ENCODE measurements around the gene L3MBTL2.

The L3MBTL2 gene

GRCh38 chr22:41248314-41248713 is 43.2 kb downstream of the L3MBTL2 start:
- Histone ChIP-seq H2AK5ac (ENCODE audit: low read length, severe bottlenecking) (peak overlapping the region; percentile 1), H3K4me1 (ENCODE audit: control insufficient read depth, insufficient read depth, low read depth, low read length) (peaks cover 20% of the 10 kb centered on the region), H4K91ac (ENCODE audit: low read length) (no peak overlapping the region), H3K14ac (ENCODE audit: low read length in 2 of 2) (no peak overlapping the region), H2AFZ (ENCODE audit: low read depth, low read length) (no peak overlapping the region), H4K8ac (ENCODE audit: low read length) (no peak overlapping the region), H3K4ac (ENCODE audit: low read depth in 1 of 2, low read length in 2 of 2) (no peak overlapping the region), H2BK120ac (ENCODE audit: low read depth, low read length) (no peak overlapping the region), H3K4me3 (ENCODE audit: insufficient read depth in 1 of 2, low read depth in 1 of 2, low read length in 2 of 2) (no peak overlapping the region), H3K36me3 (ENCODE audit: control insufficient read depth in 1 of 2, insufficient read depth in 2 of 2, low read depth in 1 of 2, low read length in 2 of 2) (peaks cover 75 to 79% of the 10 kb centered on the region in 2 experiments), H2BK5ac (ENCODE audit: low read depth, low read length, poor library complexity, severe bottlenecking) (no peak overlapping the region), H3K23ac (ENCODE audit: low read length in 2 of 2) (no peak overlapping the region), H3K18ac (ENCODE audit: low read depth in 1 of 2, low read length in 2 of 2) (no peak overlapping the region), H2BK15ac (ENCODE audit: low read depth, poor library complexity, severe bottlenecking) (no peak overlapping the region), H3K9ac (ENCODE audit: low read length) (no peak overlapping the region), H3K27me3 (ENCODE audit: control insufficient read depth in 1 of 2, insufficient read depth in 1 of 2, low read length in 2 of 2) (no peaks in the 10 kb centered on the region), H3K4me2 (ENCODE audit: low read length, poor library complexity, severe bottlenecking) (no peak overlapping the region), H3K9me3 (ENCODE audit: control insufficient read depth, low read length) (no peaks in the 10 kb centered on the region), H3K27ac (ENCODE audit: low read length, poor library complexity, severe bottlenecking) (peak overlapping the region; percentile 63), H2BK12ac (ENCODE audit: low read length in 2 of 2) (no peak overlapping the region), H3K79me1 (replicated peaks; ENCODE audit: low read length, poor library complexity, severe bottlenecking) (peaks cover 29% of the 10 kb centered on the region)
- no peak for DNase-seq
- 98% methylated on average over 15 of the region's 15 CpGs for WGBS

- peaks cover 29% of the 10 kb centered on the region for H3K79me1 ChIP-seq (replicated peaks; ENCODE audit: low read length, poor library complexity, severe bottlenecking)
- H3K4me2 ChIP-seq (ENCODE audit: low read length, poor library complexity, severe bottlenecking): no peak overlapping the region
- WGBS: 98% methylated on average over 10 of the region's 10 CpGs
- no peaks in the 10 kb centered on the region for H3K9me3 ChIP-seq (ENCODE audit: control insufficient read depth, low read length)
- no peak for DNase-seq
- no peak overlapping the region for H3K4ac ChIP-seq (ENCODE audit: low read depth in 1 of 2, low read length in 2 of 2)
- H2AFZ ChIP-seq (ENCODE audit: low read depth, low read length): no peak overlapping the region
- no peak overlapping the region for H2BK12ac ChIP-seq (ENCODE audit: low read length in 2 of 2)
- no peak overlapping the region for H2BK15ac ChIP-seq (ENCODE audit: low read depth, poor library complexity, severe bottlenecking)
- H3K27me3 ChIP-seq (ENCODE audit: control insufficient read depth in 1 of 2, insufficient read depth in 1 of 2, low read length in 2 of 2): no peaks in the 10 kb centered on the region
- H2BK5ac ChIP-seq (ENCODE audit: low read depth, low read length, poor library complexity, severe bottlenecking): no peak overlapping the region
- H3K14ac ChIP-seq (ENCODE audit: low read length in 2 of 2): no peak overlapping the region
- H2AK5ac ChIP-seq (ENCODE audit: low read length, severe bottlenecking): peak overlapping the region; percentile 18
- H3K18ac ChIP-seq (ENCODE audit: low read depth in 1 of 2, low read length in 2 of 2): no peak overlapping the region
- no peak overlapping the region for H3K23ac ChIP-seq (ENCODE audit: low read length in 2 of 2)
- no peak overlapping the region for H4K8ac ChIP-seq (ENCODE audit: low read length)
- no peak overlapping the region for H4K91ac ChIP-seq (ENCODE audit: low read length)
- H3K4me1 ChIP-seq (ENCODE audit: control insufficient read depth, insufficient read depth, low read depth, low read length): peaks cover 19% of the 10 kb centered on the region
- no peak overlapping the region for H3K9ac ChIP-seq (ENCODE audit: low read length)
- H3K4me3 ChIP-seq (ENCODE audit: insufficient read depth in 1 of 2, low read depth in 1 of 2, low read length in 2 of 2): no peak overlapping the region
- no peak overlapping the region for H2BK120ac ChIP-seq (ENCODE audit: low read depth, low read length)
- no peak overlapping the region for H3K27ac ChIP-seq (ENCODE audit: low read length, poor library complexity, severe bottlenecking)
- peaks cover 77 to 84% of the 10 kb centered on the region in 2 experiments for H3K36me3 ChIP-seq (ENCODE audit: control insufficient read depth in 1 of 2, insufficient read depth in 2 of 2, low read depth in 1 of 2, low read length in 2 of 2)
These were observed 43.6 kb downstream of the L3MBTL2 start for GRCh38 chr22:41248758-41249157.

- Histone ChIP-seq H3K36me3 (ENCODE audit: control insufficient read depth in 1 of 2, insufficient read depth in 2 of 2, low read depth in 1 of 2, low read length in 2 of 2) (peaks cover 82 to 91% of the 10 kb centered on the region in 2 experiments), H4K8ac (ENCODE audit: low read length) (no peak overlapping the region), H3K4me1 (ENCODE audit: control insufficient read depth, insufficient read depth, low read depth, low read length) (peaks cover 19% of the 10 kb centered on the region), H2BK15ac (ENCODE audit: low read depth, poor library complexity, severe bottlenecking) (no peak overlapping the region), H2BK120ac (ENCODE audit: low read depth, low read length) (no peak overlapping the region), H3K9me3 (ENCODE audit: control insufficient read depth, low read length) (no peaks in the 10 kb centered on the region), H3K4me3 (ENCODE audit: insufficient read depth in 1 of 2, low read depth in 1 of 2, low read length in 2 of 2) (no peak overlapping the region), H2BK12ac (ENCODE audit: low read length in 2 of 2) (no peak overlapping the region), H3K4me2 (ENCODE audit: low read length, poor library complexity, severe bottlenecking) (no peak overlapping the region), H3K4ac (ENCODE audit: low read depth in 1 of 2, low read length in 2 of 2) (no peak overlapping the region), H2AK5ac (ENCODE audit: low read length, severe bottlenecking) (no peak overlapping the region), H4K91ac (ENCODE audit: low read length) (no peak overlapping the region), H3K18ac (ENCODE audit: low read depth in 1 of 2, low read length in 2 of 2) (no peak overlapping the region), H3K9ac (ENCODE audit: low read length) (no peak overlapping the region), H2AFZ (ENCODE audit: low read depth, low read length) (no peak overlapping the region), H3K14ac (ENCODE audit: low read length in 2 of 2) (no peak overlapping the region), H2BK5ac (ENCODE audit: low read depth, low read length, poor library complexity, severe bottlenecking) (no peak overlapping the region), H3K23ac (ENCODE audit: low read length in 2 of 2) (no peak overlapping the region), H3K27me3 (ENCODE audit: control insufficient read depth in 1 of 2, insufficient read depth in 1 of 2, low read length in 2 of 2) (no peaks in the 10 kb centered on the region), H3K79me1 (replicated peaks; ENCODE audit: low read length, poor library complexity, severe bottlenecking) (peaks cover 33% of the 10 kb centered on the region), H3K27ac (ENCODE audit: low read length, poor library complexity, severe bottlenecking) (no peak overlapping the region)
- 95% methylated on average over 14 of the region's 14 CpGs for WGBS
- DNase-seq: no peak
These were observed 44.3 kb downstream of the L3MBTL2 start for GRCh38 chr22:41249442-41249841.

GRCh38 chr22:41250127-41250526 is 45.0 kb downstream of the L3MBTL2 start:
- Histone ChIP-seq H4K8ac (ENCODE audit: low read length) (no peak overlapping the region), H3K27ac (ENCODE audit: low read length, poor library complexity, severe bottlenecking) (no peak overlapping the region), H2BK15ac (ENCODE audit: low read depth, poor library complexity, severe bottlenecking) (no peak overlapping the region), H3K4me3 (ENCODE audit: insufficient read depth in 1 of 2, low read depth in 1 of 2, low read length in 2 of 2) (no peak overlapping the region), H3K9ac (ENCODE audit: low read length) (no peak overlapping the region), H3K23ac (ENCODE audit: low read length in 2 of 2) (no peak overlapping the region), H3K9me3 (ENCODE audit: control insufficient read depth, low read length) (no peaks in the 10 kb centered on the region), H3K4ac (ENCODE audit: low read depth in 1 of 2, low read length in 2 of 2) (no peak overlapping the region), H3K4me2 (ENCODE audit: low read length, poor library complexity, severe bottlenecking) (no peak overlapping the region), H2BK120ac (ENCODE audit: low read depth, low read length) (no peak overlapping the region), H3K14ac (ENCODE audit: low read length in 2 of 2) (no peak overlapping the region), H3K36me3 (ENCODE audit: control insufficient read depth in 1 of 2, insufficient read depth in 2 of 2, low read depth in 1 of 2, low read length in 2 of 2) (peaks cover 84 to 91% of the 10 kb centered on the region in 2 experiments), H3K4me1 (ENCODE audit: control insufficient read depth, insufficient read depth, low read depth, low read length) (peaks cover 19% of the 10 kb centered on the region), H2AK5ac (ENCODE audit: low read length, severe bottlenecking) (no peak overlapping the region), H2BK12ac (ENCODE audit: low read length in 2 of 2) (no peak overlapping the region), H4K91ac (ENCODE audit: low read length) (no peak overlapping the region), H3K27me3 (ENCODE audit: control insufficient read depth in 1 of 2, insufficient read depth in 1 of 2, low read length in 2 of 2) (no peaks in the 10 kb centered on the region), H2BK5ac (ENCODE audit: low read depth, low read length, poor library complexity, severe bottlenecking) (no peak overlapping the region), H3K18ac (ENCODE audit: low read depth in 1 of 2, low read length in 2 of 2) (no peak overlapping the region), H2AFZ (ENCODE audit: low read depth, low read length) (no peak overlapping the region), H3K79me1 (replicated peaks; ENCODE audit: low read length, poor library complexity, severe bottlenecking) (peaks cover 33% of the 10 kb centered on the region)
- no peak for DNase-seq
- 97% methylated on average over 12 of the region's 12 CpGs for WGBS
